SU-DHL-6 (cell line): Measurements from ENCODE around the gene PDE9A.

Experiments
- H2AFZ ChIP-seq: fragments of 200-600 bp; sonication (generic); 2 replicates; pipeline ENCODE4 v1.6.1; 2014; ENCODE audit warnings: low read depth, mild to moderate bottlenecking, moderate library complexity, mixed read lengths, antibody characterized with exemption, low read length; ENCODE audit not compliant: severe bottlenecking
- H3F3A ChIP-seq: fragments of 200-600 bp; shearing (Covaris generic); 2 replicates; pipeline ENCODE4 v1.6.0; 2016; ENCODE audit warnings: antibody characterized with exemption, mild to moderate bottlenecking; ENCODE audit not compliant: insufficient read depth
- H3K27ac ChIP-seq: fragments of 200-600 bp; sonication (generic); 2 replicates; pipeline ENCODE4 v1.5.1; 2016; ENCODE audit warnings: low read depth, mild to moderate bottlenecking, low read length, moderate library complexity, mixed read lengths
- H3K27me3 ChIP-seq: fragments of 200-600 bp; sonication (generic), shearing (Covaris generic); 2 replicates; pipeline ENCODE4 v1.6.0; 2014; ENCODE audit warnings: mild to moderate bottlenecking, low read length
- H3K36me3 ChIP-seq: fragments of 200-600 bp; sonication (generic); 2 replicates; pipeline ENCODE4 v1.6.1; 2014; ENCODE audit warnings: mild to moderate bottlenecking, low read length, mixed read lengths
- H3K4me2 ChIP-seq: fragments of 300-600, 200-600 bp; shearing (Covaris generic), sonication (generic); 2 replicates; pipeline ENCODE4 v1.6.0; 2014; ENCODE audit warnings: low read length, low read depth, mild to moderate bottlenecking; ENCODE audit not compliant: poor library complexity, severe bottlenecking
- H3K4me3 ChIP-seq: fragments of 200-600 bp; sonication (generic); 2 replicates; pipeline ENCODE4 v1.5.1; 2014; ENCODE audit warnings: antibody characterized with exemption, low read length, mild to moderate bottlenecking, mixed read lengths; ENCODE audit not compliant: insufficient read depth, poor library complexity, severe bottlenecking
- H3K79me2 ChIP-seq: fragments of 200-600 bp; sonication (generic); 2 replicates; pipeline ENCODE4 v1.6.1; 2014; ENCODE audit warnings: mild to moderate bottlenecking, low read length, moderate library complexity; ENCODE audit not compliant: insufficient read depth
- H3K9ac ChIP-seq: fragments of 200-600 bp; sonication (generic); 2 replicates; pipeline ENCODE4 v1.7.0; 2014; ENCODE audit warnings: mild to moderate bottlenecking, low read length
- H3K9me2 ChIP-seq: fragments of 200-600 bp; sonication (generic); replicated peaks from 2 replicates; pipeline ENCODE4 v1.6.1; 2014; ENCODE audit warnings: low read length; ENCODE audit not compliant: insufficient read depth
- H3K9me3 ChIP-seq: fragments of 200-600 bp; sonication (generic); 2 replicates; pipeline ENCODE4 v1.6.1; 2014; ENCODE audit warnings: low read length, mixed read lengths; ENCODE audit not compliant: insufficient read depth
- H4K20me1 ChIP-seq: fragments of 200-600 bp; sonication (generic); 2 replicates; pipeline ENCODE4 v1.6.1; 2014; ENCODE audit warnings: low read depth, mild to moderate bottlenecking, antibody characterized with exemption, low read length, moderate library complexity, mixed read lengths
- EZH2phosphoT487 ChIP-seq: fragments of 200-600 bp; sonication (generic), shearing (Covaris generic); conservative IDR thresholded peaks from 2 replicates; pipeline ENCODE4 v1.6.1; 2018; ENCODE audit warnings: mild to moderate bottlenecking, antibody characterized with exemption, low read length, moderate library complexity, mixed read lengths
- TF ChIP-seq, protein P1 (sequence below): fragments of 200-600 bp; sonication (generic); IDR thresholded peaks from one replicate; pipeline ENCODE4 v1.5.1; 2017; ENCODE audit warnings: antibody characterized with exemption, mild to moderate bottlenecking, low read length, moderate library complexity; ENCODE audit not compliant: insufficient read depth, poor library complexity, severe bottlenecking

The PDE9A gene

DNA sequence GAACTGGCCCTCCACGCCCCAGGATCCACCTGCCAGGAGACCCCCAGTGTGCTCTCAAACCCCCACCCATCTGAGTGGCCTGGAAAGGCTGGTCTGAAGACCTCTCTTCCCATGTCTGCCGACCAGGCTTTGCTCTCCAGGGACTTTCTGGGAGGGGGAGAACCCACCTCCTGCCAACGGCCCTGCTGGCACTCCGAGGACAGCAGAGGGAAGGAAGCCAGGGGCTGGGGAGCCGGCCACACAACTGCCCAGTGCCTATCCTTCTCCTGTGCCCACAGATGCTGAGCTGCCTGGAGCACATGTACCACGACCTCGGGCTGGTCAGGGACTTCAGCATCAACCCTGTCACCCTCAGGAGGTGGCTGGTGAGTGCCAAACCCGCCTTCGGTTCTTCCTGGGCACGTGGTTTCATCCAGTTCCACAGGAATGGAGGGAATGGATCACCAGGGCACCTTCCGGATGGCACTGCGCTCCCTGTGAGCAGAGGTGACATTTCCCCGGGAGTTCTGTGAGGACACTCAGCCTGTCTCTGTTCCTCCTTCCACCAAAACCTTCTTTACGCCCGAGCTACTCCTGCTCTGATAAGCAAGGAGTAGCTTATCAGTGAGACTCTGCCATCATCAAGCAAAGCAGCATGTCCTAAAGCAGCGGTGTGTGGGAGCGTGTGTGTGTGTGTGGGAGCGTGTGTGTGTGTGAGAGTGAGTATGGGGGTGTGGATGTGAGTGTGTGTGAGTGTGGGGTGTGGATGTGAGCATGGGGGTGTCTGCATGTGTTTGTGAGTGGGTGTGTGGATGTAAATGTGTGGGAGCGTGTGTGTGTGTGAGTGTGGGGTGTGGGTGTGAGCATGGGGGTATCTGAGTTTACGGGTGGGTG is 105.5 kb downstream of the PDE9A start:
- Histone ChIP-seq H3K4me2 (no peak overlapping the region), H4K20me1 (no peaks in the 10 kb centered on the region), H3K36me3 (no peaks in the 10 kb centered on the region), H3K9me3 (no peaks in the 10 kb centered on the region), H3K4me3 (no peak overlapping the region), H2AFZ (no peak overlapping the region), H3F3A (no peaks in the 10 kb centered on the region), H3K9me2 (no peaks in the 10 kb centered on the region), H3K27ac (no peak overlapping the region), H3K79me2 (no peaks in the 10 kb centered on the region), H3K27me3 (no peaks in the 10 kb centered on the region), H3K9ac (no peak overlapping the region)
- TF ChIP-seq EZH2phosphoT487: no peak
- TF ChIP-seq, protein P1, sequence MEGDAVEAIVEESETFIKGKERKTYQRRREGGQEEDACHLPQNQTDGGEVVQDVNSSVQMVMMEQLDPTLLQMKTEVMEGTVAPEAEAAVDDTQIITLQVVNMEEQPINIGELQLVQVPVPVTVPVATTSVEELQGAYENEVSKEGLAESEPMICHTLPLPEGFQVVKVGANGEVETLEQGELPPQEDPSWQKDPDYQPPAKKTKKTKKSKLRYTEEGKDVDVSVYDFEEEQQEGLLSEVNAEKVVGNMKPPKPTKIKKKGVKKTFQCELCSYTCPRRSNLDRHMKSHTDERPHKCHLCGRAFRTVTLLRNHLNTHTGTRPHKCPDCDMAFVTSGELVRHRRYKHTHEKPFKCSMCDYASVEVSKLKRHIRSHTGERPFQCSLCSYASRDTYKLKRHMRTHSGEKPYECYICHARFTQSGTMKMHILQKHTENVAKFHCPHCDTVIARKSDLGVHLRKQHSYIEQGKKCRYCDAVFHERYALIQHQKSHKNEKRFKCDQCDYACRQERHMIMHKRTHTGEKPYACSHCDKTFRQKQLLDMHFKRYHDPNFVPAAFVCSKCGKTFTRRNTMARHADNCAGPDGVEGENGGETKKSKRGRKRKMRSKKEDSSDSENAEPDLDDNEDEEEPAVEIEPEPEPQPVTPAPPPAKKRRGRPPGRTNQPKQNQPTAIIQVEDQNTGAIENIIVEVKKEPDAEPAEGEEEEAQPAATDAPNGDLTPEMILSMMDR: no peak

GRCh38 chr21:42759594-42759927 is 106.1 kb downstream of the PDE9A start:
- Histone ChIP-seq H2AFZ (no peak overlapping the region), H3K27ac (no peak overlapping the region)
- no peak for TF ChIP-seq EZH2phosphoT487
- TF ChIP-seq, protein P1: no peak

GRCh38 chr21:42760361-42760950 is 107.0 kb downstream of the PDE9A start:
- Histone ChIP-seq H3K4me3 (no peak overlapping the region), H3K36me3 (no peaks in the 10 kb centered on the region), H3K9me2 (no peaks in the 10 kb centered on the region), H3K9me3 (no peaks in the 10 kb centered on the region), H3K27ac (no peak overlapping the region), H3K79me2 (no peaks in the 10 kb centered on the region), H3F3A (no peaks in the 10 kb centered on the region), H2AFZ (no peak overlapping the region), H3K9ac (no peak overlapping the region), H4K20me1 (no peaks in the 10 kb centered on the region), H3K27me3 (no peaks in the 10 kb centered on the region), H3K4me2 (no peak overlapping the region)
- no peak for TF ChIP-seq EZH2phosphoT487
- TF ChIP-seq, protein P1: no peak

More at GRCh38 chr21:42759594-42759927, 106.1 kb downstream of the PDE9A start:
- no peaks in the 10 kb centered on the region for H4K20me1 ChIP-seq
- no peaks in the 10 kb centered on the region for H3K27me3 ChIP-seq
- no peaks in the 10 kb centered on the region for H3K36me3 ChIP-seq
- H3K4me2 ChIP-seq: no peak overlapping the region
- no peaks in the 10 kb centered on the region for H3K9me3 ChIP-seq
- H3K79me2 ChIP-seq: no peaks in the 10 kb centered on the region
- no peak overlapping the region for H3K4me3 ChIP-seq
- no peaks in the 10 kb centered on the region for H3K9me2 ChIP-seq
- H3F3A ChIP-seq: no peaks in the 10 kb centered on the region
- no peak overlapping the region for H3K9ac ChIP-seq
